Activated T-helper 9 cell treated with anti-CD3 and anti-CD28 coated beads, Interleukin-2, amount 50 U/mL, for 16 hours (primary cell): ENCODE measurements around the gene OOSP3.
"Not testable (repeated sequence)": the region's sequence is repeated elsewhere in the genome, so short reads cannot be mapped to it uniquely, and the experiment has no call there.

ENCODE experiments used
- DNase-seq: peaks from one replicate; pipeline ENCODE4 v3.0.0-alpha.2; 2020; ENCODE audit warnings: low read depth

Gene OOSP3

GRCh38 chr11:59878575-59878974 lies at the start of gene OOSP3:
TSS of gene OOSP3 (plus strand) at chr11:59878782. CDS start at chr11:59878809, 27 bp downstream.
- DNase-seq: no peak

GRCh38 chr11:59829358-59829757 lies 49.2 kb upstream of the OOSP3 start:
- no peak for DNase-seq

- DNase-seq: no peak
Observed at GRCh38 chr11:59833602-59834001, 45.0 kb upstream of the OOSP3 start.

GRCh38 chr11:59839615-59840014 lies 39.0 kb upstream of the OOSP3 start:
- no peak for DNase-seq

- DNase-seq: no peak
Observed at GRCh38 chr11:59841514-59841913, 37.1 kb upstream of the OOSP3 start.

GRCh38 chr11:59842316-59842715 lies 36.3 kb upstream of the OOSP3 start:
- no peak for DNase-seq

- DNase-seq: no peak
Observed at GRCh38 chr11:59845399-59845798, 33.2 kb upstream of the OOSP3 start, which contains the start of gene CBLIF. TSS of gene CBLIF (minus strand) at chr11:59845499. CDS start at chr11:59845453, 46 bp downstream.

- DNase-seq: no peak
Observed at GRCh38 chr11:59846556-59846955, 32.0 kb upstream of the OOSP3 start.

GRCh38 chr11:59847626-59848025 lies 31.0 kb upstream of the OOSP3 start:
- no peak for DNase-seq

GRCh38 chr11:59848439-59848838 lies 30.1 kb upstream of the OOSP3 start:
- DNase-seq: not testable (repeated sequence)

GRCh38 chr11:59849129-59849528 lies 29.5 kb upstream of the OOSP3 start:
- no peak for DNase-seq

GRCh38 chr11:59849551-59849950 lies 29.0 kb upstream of the OOSP3 start:
- DNase-seq: not testable (repeated sequence)

- not testable (repeated sequence) for DNase-seq
Observed at GRCh38 chr11:59851416-59851815, 27.2 kb upstream of the OOSP3 start.

GRCh38 chr11:59854871-59855270 lies 23.7 kb upstream of the OOSP3 start:
- DNase-seq: no peak

- DNase-seq: no peak
Observed at GRCh38 chr11:59857439-59858434, 20.8 kb upstream of the OOSP3 start.

GRCh38 chr11:59859673-59860072 lies 18.9 kb upstream of the OOSP3 start:
- no peak for DNase-seq

- DNase-seq: no peak
Observed at GRCh38 chr11:59862252-59862651, 16.3 kb upstream of the OOSP3 start.

GRCh38 chr11:59865031-59865430 lies 13.6 kb upstream of the OOSP3 start:
- DNase-seq: no peak

GRCh38 chr11:59866397-59866796 lies 12.2 kb upstream of the OOSP3 start, which contains the start of gene TCN1:
TSS of gene TCN1 (minus strand) at chr11:59866487. CDS start at chr11:59866470, 17 bp downstream.
- DNase-seq: no peak

GRCh38 chr11:59866836-59867235 lies 11.7 kb upstream of the OOSP3 start:
- no peak for DNase-seq

GRCh38 chr11:59867946-59868345 lies 10.6 kb upstream of the OOSP3 start:
- DNase-seq: no peak

GRCh38 chr11:59872076-59872475 lies 6.5 kb upstream of the OOSP3 start:
- DNase-seq: no peak

GRCh38 chr11:59875856-59876519 lies 2.6 kb upstream of the OOSP3 start:
- DNase-seq: no peak
